GM23338 (cell line): ENCODE measurements around the gene SF3A1.

Experiments used
- CREB1 ChIP-seq: fragments of 250-450 bp; sonication (Bioruptor Pico); IDR thresholded peaks from 2 replicates; pipeline ENCODE4 v1.5.0; 2020; ENCODE audit warnings: low read depth, mild to moderate bottlenecking, moderate library complexity
- CTCF ChIP-seq, 2 experiments: fragments of 200-600 bp in 1 of 2; sonication (generic) in 1 of 2; conservative IDR thresholded peaks; 2 replicates each; pipeline versions ENCODE4 v1.5.1 to v1.6.1; 2016 to 2017; ENCODE audit warnings: antibody characterized with exemption in 2 of 2, low read depth in 2 of 2, mild to moderate bottlenecking in 2 of 2, moderate library complexity in 1 of 2
- ETS1 ChIP-seq: IDR thresholded peaks from 2 replicates; pipeline ENCODE4 v1.6.1; 2016; ENCODE audit warnings: antibody characterized with exemption
- EZH2 ChIP-seq: fragments of 200-600 bp; sonication (generic); IDR thresholded peaks from one replicate; pipeline ENCODE4 v1.8.0; 2017; ENCODE audit warnings: antibody characterized with exemption, mild to moderate bottlenecking, low read depth; ENCODE audit not compliant: unreplicated experiment
- EZH2phosphoT487 ChIP-seq: fragments of 200-600 bp; sonication (generic); IDR thresholded peaks from one replicate; pipeline ENCODE4 v1.8.1; 2018; ENCODE audit warnings: antibody characterized with exemption; ENCODE audit not compliant: unreplicated experiment
- JUNB ChIP-seq: IDR thresholded peaks from one replicate; pipeline ENCODE4 v1.6.1; 2016; ENCODE audit warnings: antibody characterized with exemption; ENCODE audit not compliant: unreplicated experiment
- NANOG ChIP-seq: IDR thresholded peaks from 2 replicates; pipeline ENCODE4 v1.6.1; 2016; ENCODE audit warnings: antibody characterized with exemption, borderline replicate concordance
- POLR2AphosphoS5 ChIP-seq: IDR thresholded peaks from 2 replicates; pipeline ENCODE4 v1.6.1; 2016; ENCODE audit warnings: antibody characterized with exemption, low read depth
- REST ChIP-seq: IDR thresholded peaks from one replicate; pipeline ENCODE4 v1.6.1; 2018; ENCODE audit warnings: antibody characterized with exemption; ENCODE audit not compliant: unreplicated experiment
- STAT1 ChIP-seq: IDR thresholded peaks from one replicate; pipeline ENCODE4 v1.6.1; 2016; ENCODE audit warnings: antibody characterized with exemption; ENCODE audit not compliant: unreplicated experiment
- ZNF114 ChIP-seq: fragments of 250-450 bp; sonication (Bioruptor Pico); IDR thresholded peaks from 2 replicates; pipeline ENCODE4 v1.5.0; 2020; ENCODE audit warnings: mild to moderate bottlenecking, moderate library complexity
- ZNF331 ChIP-seq: fragments of 250-450 bp; sonication (Bioruptor Pico); IDR thresholded peaks from 2 replicates; pipeline ENCODE4 v1.5.0; 2020; ENCODE audit warnings: low read depth, mild to moderate bottlenecking, moderate library complexity
- ZNF462 ChIP-seq: fragments of 250-450 bp; sonication (Bioruptor Pico); IDR thresholded peaks from 2 replicates; pipeline ENCODE4 v1.5.0; 2020; ENCODE audit warnings: mild to moderate bottlenecking, moderate library complexity

GRCh38 chr22:30297276-30297990 is 59.3 kb downstream of the SF3A1 start:
- peak in 1 of 2 experiments; percentile 39; a peak in 1 of 4 replicates for TF ChIP-seq CTCF (conservative IDR thresholded peaks at IDR 0.05; ENCODE audit: low read depth in 2 of 2)
- no peak for TF ChIP-seq JUNB
- no peak for TF ChIP-seq EZH2
- TF ChIP-seq POLR2AphosphoS5: no peak
- TF ChIP-seq EZH2phosphoT487: no peak
- no peak for TF ChIP-seq ZNF114 (CRISPR knock-in tag)
- TF ChIP-seq STAT1: no peak
- TF ChIP-seq CREB1 (CRISPR knock-in tag): no peak
- TF ChIP-seq REST: no peak
- TF ChIP-seq ETS1: no peak
- no peak for TF ChIP-seq ZNF331 (CRISPR knock-in tag)
- TF ChIP-seq ZNF462 (CRISPR knock-in tag): no peak
- no peak for TF ChIP-seq NANOG
